ENCODE data around the gene RND2. TPM values are rescaled to one million over a fixed set of nuclear protein-coding genes. Genes with fewer than 3 reads are reported as not detected.

RND2 gene
- total and polyA plus RNA-seq, 4 donors = 1.9 to 2.8 (median 2.2) TPM

GRCh38 chr17:43018008-43018853 is 6.8 kb upstream of the RND2 start:
- H3K9me3 ChIP-seq (ENCODE audit: control insufficient read depth in 4 of 4, low read length in 3 of 4) = no peaks in the 10 kb centered on the region
- TF ChIP-seq FOXA1 (IDR thresholded peaks at IDR 0.05) (no peak), SP1 (IDR thresholded peaks at IDR 0.05) (no peak), RXRA (IDR thresholded peaks at IDR 0.05) (no peak), HNF4G (IDR thresholded peaks at IDR 0.05) (no peak), RAD21 (IDR thresholded peaks at IDR 0.05) (no peak), HNF4A (conservative IDR thresholded peaks at IDR 0.05) (no peak), EGR1 (IDR thresholded peaks at IDR 0.05; ENCODE audit: low read depth in 2 of 2) (no peak), FOXA2 (IDR thresholded peaks at IDR 0.05) (no peak), JUND (IDR thresholded peaks at IDR 0.05) (no peak), TAF1 (conservative IDR thresholded peaks at IDR 0.05) (no peak), ATF3 (IDR thresholded peaks at IDR 0.05) (no peak), YY1 (IDR thresholded peaks at IDR 0.05) (no peak), NR2F2 (IDR thresholded peaks at IDR 0.05) (no peak), REST (IDR thresholded peaks at IDR 0.05) (no peak)
- TF ChIP-seq, protein P1, sequence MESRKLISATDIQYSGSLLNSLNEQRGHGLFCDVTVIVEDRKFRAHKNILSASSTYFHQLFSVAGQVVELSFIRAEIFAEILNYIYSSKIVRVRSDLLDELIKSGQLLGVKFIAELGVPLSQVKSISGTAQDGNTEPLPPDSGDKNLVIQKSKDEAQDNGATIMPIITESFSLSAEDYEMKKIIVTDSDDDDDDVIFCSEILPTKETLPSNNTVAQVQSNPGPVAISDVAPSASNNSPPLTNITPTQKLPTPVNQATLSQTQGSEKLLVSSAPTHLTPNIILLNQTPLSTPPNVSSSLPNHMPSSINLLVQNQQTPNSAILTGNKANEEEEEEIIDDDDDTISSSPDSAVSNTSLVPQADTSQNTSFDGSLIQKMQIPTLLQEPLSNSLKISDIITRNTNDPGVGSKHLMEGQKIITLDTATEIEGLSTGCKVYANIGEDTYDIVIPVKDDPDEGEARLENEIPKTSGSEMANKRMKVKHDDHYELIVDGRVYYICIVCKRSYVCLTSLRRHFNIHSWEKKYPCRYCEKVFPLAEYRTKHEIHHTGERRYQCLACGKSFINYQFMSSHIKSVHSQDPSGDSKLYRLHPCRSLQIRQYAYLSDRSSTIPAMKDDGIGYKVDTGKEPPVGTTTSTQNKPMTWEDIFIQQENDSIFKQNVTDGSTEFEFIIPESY (IDR thresholded peaks at IDR 0.05) = no peak
- TF ChIP-seq, protein P2, sequence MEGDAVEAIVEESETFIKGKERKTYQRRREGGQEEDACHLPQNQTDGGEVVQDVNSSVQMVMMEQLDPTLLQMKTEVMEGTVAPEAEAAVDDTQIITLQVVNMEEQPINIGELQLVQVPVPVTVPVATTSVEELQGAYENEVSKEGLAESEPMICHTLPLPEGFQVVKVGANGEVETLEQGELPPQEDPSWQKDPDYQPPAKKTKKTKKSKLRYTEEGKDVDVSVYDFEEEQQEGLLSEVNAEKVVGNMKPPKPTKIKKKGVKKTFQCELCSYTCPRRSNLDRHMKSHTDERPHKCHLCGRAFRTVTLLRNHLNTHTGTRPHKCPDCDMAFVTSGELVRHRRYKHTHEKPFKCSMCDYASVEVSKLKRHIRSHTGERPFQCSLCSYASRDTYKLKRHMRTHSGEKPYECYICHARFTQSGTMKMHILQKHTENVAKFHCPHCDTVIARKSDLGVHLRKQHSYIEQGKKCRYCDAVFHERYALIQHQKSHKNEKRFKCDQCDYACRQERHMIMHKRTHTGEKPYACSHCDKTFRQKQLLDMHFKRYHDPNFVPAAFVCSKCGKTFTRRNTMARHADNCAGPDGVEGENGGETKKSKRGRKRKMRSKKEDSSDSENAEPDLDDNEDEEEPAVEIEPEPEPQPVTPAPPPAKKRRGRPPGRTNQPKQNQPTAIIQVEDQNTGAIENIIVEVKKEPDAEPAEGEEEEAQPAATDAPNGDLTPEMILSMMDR (IDR thresholded peaks at IDR 0.05; ENCODE audit: low read depth, low read length, missing input control) = no peak
- peaks cover 0 to 21% (median 6%) of the 10 kb centered on the region in 4 donors for H3K36me3 ChIP-seq (ENCODE audit: control insufficient read depth in 4 of 4, insufficient read depth in 3 of 4, low read depth in 1 of 4, low read length in 3 of 4)
- WGBS = 82% methylated on average over 19 of the region's 19 CpGs
- no peak overlapping the region for H3K27ac ChIP-seq (ENCODE audit: low read depth in 1 of 2, low read length in 2 of 2)
- no peak for DNase-seq (ENCODE audit: low spot score)
- no peak overlapping the region for H3K9ac ChIP-seq (ENCODE audit: low read depth in 1 of 2, low read length in 2 of 2)
- peaks cover 6 to 27% (median 15%) of the 10 kb centered on the region in 4 donors for H3K4me1 ChIP-seq (ENCODE audit: control insufficient read depth in 4 of 4, insufficient read depth in 4 of 4, low read length in 3 of 4)
- no peak overlapping the region for H3K4me3 ChIP-seq (ENCODE audit: low read depth in 1 of 3, low read length in 3 of 3)
- no peaks in the 10 kb centered on the region for H3K27me3 ChIP-seq (ENCODE audit: control insufficient read depth in 4 of 4, insufficient read depth in 4 of 4, low read length in 3 of 4)
